HEK293 (cell line): ENCODE measurements around the gene UNC119.

Experiments
- CTCF ChIA-PET: fragments of 350-600 bp; formaldehyde crosslinking; extraction: SDS; loops from one replicate; lab custom pipeline; 2021; ENCODE audit warnings: antibody characterized with exemption; lab: Yijun Ruan, JAX
- POLR2A ChIA-PET: fragments of 300-600 bp; formaldehyde crosslinking; extraction: SDS; loops from one replicate; lab custom pipeline; 2020; ENCODE audit warnings: antibody characterized with exemption, inconsistent platforms; lab: Yijun Ruan, JAX
- H3K27ac ChIP-seq: fragments of 200-500 bp; sonication (Bioruptor generic); 2 replicates; pipeline ENCODE4 v1.5.1; 2014; ENCODE audit warnings: low read depth, low read length, control low read depth, inconsistent platforms; ENCODE audit errors: extremely low read depth
- H3K36me3 ChIP-seq, 2 experiments: fragments of 200-500 bp in 1 of 2; sonication (Bioruptor generic) in 1 of 2; 1 replicate in 1 of 2; 2 replicates in 1 of 2; pipeline ENCODE4 v1.5.1; 2014 to 2017; ENCODE audit warnings: inconsistent platforms in 2 of 2, low read length in 2 of 2; ENCODE audit not compliant: control insufficient read depth in 2 of 2, insufficient read depth in 1 of 2
- H3K4me1 ChIP-seq: fragments of 200-500 bp; sonication (Bioruptor generic); 2 replicates; pipeline ENCODE4 v1.5.1; 2014; ENCODE audit warnings: mild to moderate bottlenecking, low read length, inconsistent platforms; ENCODE audit not compliant: control insufficient read depth, insufficient read depth
- H3K4me3 ChIP-seq: 2 replicates; pipeline ENCODE4 v1.5.1; 2011; ENCODE audit warnings: low read depth, mild to moderate bottlenecking, control low read depth, low read length, moderate library complexity
- H3K9me3 ChIP-seq: fragments of 200-500 bp; sonication (Bioruptor generic); 2 replicates; pipeline ENCODE4 v1.5.1; 2014; ENCODE audit warnings: low read depth, low read length, inconsistent platforms; ENCODE audit not compliant: control insufficient read depth, insufficient read depth
- ATF2 ChIP-seq: fragments of 450-650 bp; formaldehyde crosslinking; IDR thresholded peaks from 2 replicates; pipeline ENCODE4 v1.5.1; 2016; ENCODE audit warnings: missing biosample characterization, missing genetic modification characterization, low read depth
- GFI1B ChIP-seq: fragments of 450-650 bp; formaldehyde crosslinking; IDR thresholded peaks from 2 replicates; pipeline ENCODE4 v1.5.1; 2016; ENCODE audit warnings: missing biosample characterization, missing genetic modification characterization
- KLF1 ChIP-seq: fragments of 450-650 bp; formaldehyde crosslinking; IDR thresholded peaks from 2 replicates; pipeline ENCODE4 v1.5.1; 2016; ENCODE audit warnings: missing biosample characterization, missing genetic modification characterization
- REST ChIP-seq: fragments of 450-650 bp; formaldehyde crosslinking; IDR thresholded peaks from 2 replicates; pipeline ENCODE4 v1.5.1; 2016; ENCODE audit warnings: missing biosample characterization, missing genetic modification characterization
- ZIC2 ChIP-seq: fragments of 450-650 bp; formaldehyde crosslinking; IDR thresholded peaks from 2 replicates; pipeline ENCODE4 v1.5.1; 2016; ENCODE audit warnings: missing biosample characterization, missing genetic modification characterization
- ZNF19 ChIP-seq: fragments of 450-650 bp; formaldehyde crosslinking; IDR thresholded peaks from 2 replicates; pipeline ENCODE4; 2016; ENCODE audit warnings: missing biosample characterization, missing genetic modification characterization, low read depth
- ZNF26 ChIP-seq: fragments of 450-650 bp; formaldehyde crosslinking; IDR thresholded peaks from 2 replicates; pipeline ENCODE4 v1.5.1; 2016; ENCODE audit warnings: missing biosample characterization, missing genetic modification characterization
- ZNF266 ChIP-seq: fragments of 450-650 bp; formaldehyde crosslinking; IDR thresholded peaks from 2 replicates; pipeline ENCODE4 v1.5.1; 2016; ENCODE audit warnings: missing biosample characterization, missing genetic modification characterization, low read depth
- ZNF354C ChIP-seq: fragments of 450-650 bp; formaldehyde crosslinking; IDR thresholded peaks from 2 replicates; pipeline ENCODE4 v1.5.1; 2016; ENCODE audit warnings: missing biosample characterization, missing genetic modification characterization, low read depth, borderline replicate concordance
- ZNF426 ChIP-seq: fragments of 450-650 bp; formaldehyde crosslinking; IDR thresholded peaks from 2 replicates; pipeline ENCODE4 v1.5.1; 2017; ENCODE audit warnings: missing biosample characterization, missing genetic modification characterization, mild to moderate bottlenecking, inconsistent platforms, moderate library complexity
- ZNF488 ChIP-seq: fragments of 450-650 bp; formaldehyde crosslinking; IDR thresholded peaks from 2 replicates; pipeline ENCODE4 v1.5.1; 2016; ENCODE audit warnings: missing biosample characterization, missing genetic modification characterization
- ZNF514 ChIP-seq: fragments of 450-650 bp; formaldehyde crosslinking; IDR thresholded peaks from 2 replicates; pipeline ENCODE4 v1.5.1; 2016; ENCODE audit warnings: missing biosample characterization, missing genetic modification characterization
- ZNF600 ChIP-seq: fragments of 450-650 bp; formaldehyde crosslinking; IDR thresholded peaks from 2 replicates; pipeline ENCODE4 v1.5.1; 2016; ENCODE audit warnings: missing biosample characterization, missing genetic modification characterization
- ZNF626 ChIP-seq: fragments of 450-650 bp; sonication (Bioruptor Pico); formaldehyde crosslinking; IDR thresholded peaks from 2 replicates; pipeline ENCODE4 v1.5.1; 2018; ENCODE audit warnings: missing biosample characterization, missing genetic modification characterization, inconsistent platforms
- ZNF768 ChIP-seq: fragments of 450-650 bp; formaldehyde crosslinking; IDR thresholded peaks from 2 replicates; pipeline ENCODE4 v1.5.1; 2018; ENCODE audit warnings: missing biosample characterization, mild to moderate bottlenecking, missing genetic modification characterization
- ZSCAN5A ChIP-seq: fragments of 450-650 bp; formaldehyde crosslinking; IDR thresholded peaks from 2 replicates; pipeline ENCODE4 v1.5.1; 2016; ENCODE audit warnings: missing biosample characterization, missing genetic modification characterization

Gene UNC119

GRCh38 chr17:28530250-28530649 lies 22.2 kb downstream of the UNC119 start:
- TF ChIP-seq ZNF26 (no peak), ATF2 (no peak), ZNF768 (tag by site-specific recombination) (peak; percentile 84), ZNF354C (tag by site-specific recombination) (no peak)
- Histone ChIP-seq H3K4me1 (peaks cover 2% of the 10 kb centered on the region; the same call in 1 of the 2 replicates), H3K4me3 (no peak overlapping the region), H3K9me3 (no peaks in the 10 kb centered on the region), H3K36me3 (no peaks in the 10 kb centered on the region), H3K27ac (no peak overlapping the region)
- CTCF ChIA-PET: interaction anchor here (0.7 to 2.9 kb wide), 4 partner anchors 10 to 86 kb away, joined by 3 to 17 read pairs (median 4); no protein-coding TSS in a partner anchor
- POLR2A ChIA-PET: no interaction called here

GRCh38 chr17:28529013-28529400 lies 23.4 kb downstream of the UNC119 start:
- ChIA-PET CTCF (interaction anchor here (0.5 to 4.7 kb wide), 8 partner anchors 9 to 1040 kb away, joined by 3 to 17 read pairs (median 4); no protein-coding TSS in a partner anchor), POLR2A (interaction anchor here (0.6 kb wide), 1 partner anchor 29 kb away, joined by 3 read pairs; no protein-coding TSS in a partner anchor)
- Histone ChIP-seq H3K36me3 (no peaks in the 10 kb centered on the region), H3K9me3 (no peaks in the 10 kb centered on the region), H3K4me3 (no peak overlapping the region), H3K4me1 (peaks cover 5% of the 10 kb centered on the region; the same call in 1 of the 2 replicates), H3K27ac (no peak overlapping the region)
- no peak for TF ChIP-seq ZNF600 (tag by site-specific recombination)
- TF ChIP-seq ZNF266 (tag by site-specific recombination): no peak
- TF ChIP-seq ZSCAN5A: no peak

- peak; percentile 53 for TF ChIP-seq KLF1
- no peak for TF ChIP-seq ZIC2 (tag by site-specific recombination)
Observed at GRCh38 chr17:28528327-28529012, 24.0 kb downstream of the UNC119 start.

GRCh38 chr17:28527859-28528258 lies 24.6 kb downstream of the UNC119 start:
- no peak overlapping the region for H3K27ac ChIP-seq
- H3K4me1 ChIP-seq: peaks cover 5% of the 10 kb centered on the region; the same call in 1 of the 2 replicates
- H3K9me3 ChIP-seq: no peaks in the 10 kb centered on the region
- no peaks in the 10 kb centered on the region for H3K36me3 ChIP-seq
- no peak overlapping the region for H3K4me3 ChIP-seq
- POLR2A ChIA-PET: no interaction called here
- CTCF ChIA-PET: interaction anchor here (1.2 to 4.7 kb wide), 4 partner anchors 8 to 33 kb away, joined by 3 to 17 read pairs (median 10); no protein-coding TSS in a partner anchor
- TF ChIP-seq ZNF626 (no peak), ZNF19 (tag by site-specific recombination) (no peak), ZNF488 (tag by site-specific recombination) (no peak), GFI1B (tag by site-specific recombination) (no peak), ZNF426 (tag by site-specific recombination) (no peak), REST (tag by site-specific recombination) (no peak), ZNF514 (tag by site-specific recombination) (no peak)

More at GRCh38 chr17:28528327-28529012, 24.0 kb downstream of the UNC119 start:
- Histone ChIP-seq H3K27ac (no peak overlapping the region), H3K9me3 (no peaks in the 10 kb centered on the region), H3K4me3 (no peak overlapping the region), H3K36me3 (no peaks in the 10 kb centered on the region), H3K4me1 (peaks cover 5% of the 10 kb centered on the region; the same call in 1 of the 2 replicates)
- ChIA-PET POLR2A (interaction anchor here (0.6 kb wide), 1 partner anchor 29 kb away, joined by 3 read pairs; no protein-coding TSS in a partner anchor), CTCF (interaction anchor here (0.6 to 4.7 kb wide), 6 partner anchors 9 to 119 kb away, joined by 3 to 17 read pairs (median 4); no protein-coding TSS in a partner anchor)
